HG03469 (cell line): ENCODE data around the gene CPVL.

Experiments
- ATAC-seq: cut with Tn5 transposase; IDR thresholded peaks from one replicate; pipeline ENCODE4 v1.9.1; 2021; ENCODE audit warnings: mild to moderate bottlenecking, moderate library complexity, moderate number of reproducible peaks; ENCODE audit not compliant: unreplicated experiment

Gene CPVL

DNA sequence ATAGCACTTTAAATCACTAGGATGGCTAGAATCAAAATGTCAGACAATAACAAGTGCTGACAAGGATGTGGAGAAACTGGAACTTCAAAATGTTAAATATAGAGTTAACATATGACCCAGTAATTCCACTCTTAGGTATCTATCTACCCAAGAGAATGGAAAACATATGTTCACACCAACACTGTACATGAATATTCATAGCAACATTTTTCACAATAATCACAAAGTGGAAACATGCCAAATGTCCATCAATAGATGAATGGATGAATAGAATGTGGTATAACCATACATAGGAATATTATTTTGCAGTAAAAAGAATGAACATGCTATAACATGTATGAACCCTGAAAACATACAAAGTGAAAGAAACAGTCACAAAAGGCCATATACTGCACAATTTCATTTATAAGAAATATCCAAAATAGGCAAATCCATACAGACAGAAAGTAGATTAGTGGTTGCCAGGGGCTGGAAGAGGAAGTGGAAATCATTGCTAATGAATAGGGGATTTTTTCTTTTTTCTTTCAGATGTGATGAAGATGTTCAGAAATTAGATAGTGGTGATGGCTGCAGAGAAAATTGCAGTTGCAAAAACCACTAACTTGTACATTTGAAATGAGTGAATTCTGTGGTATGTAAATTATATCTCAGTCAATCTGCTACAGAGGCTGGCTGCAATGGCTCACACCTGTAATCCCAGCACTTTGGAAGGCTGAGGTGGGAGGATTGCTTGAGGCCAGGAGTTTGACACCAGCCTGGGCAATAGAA is 93.0 kb downstream of the CPVL start:
- no peak for ATAC-seq

DNA sequence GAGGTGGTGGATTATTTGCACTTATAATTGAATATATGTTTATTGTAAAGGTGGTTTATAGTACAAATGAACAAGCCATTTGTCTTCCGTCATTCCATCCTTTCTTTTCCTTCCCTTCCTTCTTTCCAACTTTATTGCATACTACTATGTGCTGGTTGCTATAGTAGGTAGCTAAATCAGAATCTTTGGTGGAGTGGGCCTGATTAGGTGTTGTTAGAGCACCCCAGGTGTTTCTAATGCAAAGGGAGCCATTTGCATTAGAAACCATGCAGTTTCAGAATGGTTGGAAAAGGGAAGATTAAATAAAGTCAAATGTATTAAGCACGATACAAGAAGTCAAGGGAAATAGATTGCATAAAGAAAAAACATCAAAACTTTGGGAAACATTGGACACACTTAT is 99.4 kb downstream of the CPVL start:
- ATAC-seq, result no peak

DNA sequence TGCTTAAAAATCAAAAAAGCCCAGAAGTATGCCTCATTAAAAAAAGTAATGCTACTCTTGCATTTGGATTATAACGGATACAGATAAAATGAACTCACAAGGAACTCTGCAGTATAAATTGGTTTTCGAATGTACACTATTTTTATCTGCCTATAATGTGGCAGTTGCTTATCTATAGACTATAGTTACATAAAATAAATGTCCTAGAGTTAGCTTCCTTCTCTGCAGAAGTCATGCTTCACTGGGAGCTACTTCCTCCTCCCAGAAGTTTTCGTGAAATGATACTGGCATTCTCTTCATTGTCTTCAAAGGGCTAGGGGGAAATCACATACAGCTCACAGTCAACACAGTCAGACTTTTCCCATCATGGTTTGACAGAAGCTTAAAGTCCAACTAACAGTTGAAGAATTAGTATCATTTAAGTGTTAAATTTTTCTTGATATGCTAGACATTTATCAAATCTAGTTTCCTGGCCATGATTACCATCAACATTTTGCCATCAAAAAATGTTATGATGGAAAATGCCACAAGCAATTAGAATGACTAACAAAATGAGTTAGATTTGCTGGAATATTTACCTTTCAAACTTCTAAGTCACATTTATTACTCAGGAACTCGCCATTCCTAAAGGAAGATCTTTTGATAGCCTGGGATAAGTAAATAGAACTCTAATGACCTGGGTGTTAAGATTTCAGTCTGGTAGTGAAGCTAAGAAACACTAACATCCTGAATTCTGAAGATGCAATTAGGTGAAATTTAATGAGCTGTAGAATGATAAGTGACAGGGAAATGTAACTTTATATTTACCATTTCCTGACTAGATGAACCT is 100.9 kb downstream of the CPVL start:
- ATAC-seq, result no peak

DNA sequence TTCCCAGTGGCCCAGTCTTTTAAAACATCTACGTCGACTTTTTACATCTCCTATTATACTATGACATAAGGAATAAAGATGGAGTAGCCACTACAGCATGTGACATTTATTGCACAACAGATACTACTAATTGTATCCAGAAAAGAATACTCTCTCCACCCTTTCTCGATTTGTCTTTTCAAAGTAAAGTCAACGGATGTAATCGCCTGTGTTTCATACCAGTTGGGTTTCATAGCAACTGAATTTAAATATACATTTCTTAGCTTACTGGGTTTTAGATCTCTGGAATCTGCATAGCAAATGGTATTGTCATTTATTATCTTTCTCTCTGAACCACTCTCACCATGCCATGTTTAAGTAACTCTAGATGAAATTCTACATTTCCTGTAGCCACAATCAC is 101.8 kb downstream of the CPVL start:
- no peak for ATAC-seq

DNA sequence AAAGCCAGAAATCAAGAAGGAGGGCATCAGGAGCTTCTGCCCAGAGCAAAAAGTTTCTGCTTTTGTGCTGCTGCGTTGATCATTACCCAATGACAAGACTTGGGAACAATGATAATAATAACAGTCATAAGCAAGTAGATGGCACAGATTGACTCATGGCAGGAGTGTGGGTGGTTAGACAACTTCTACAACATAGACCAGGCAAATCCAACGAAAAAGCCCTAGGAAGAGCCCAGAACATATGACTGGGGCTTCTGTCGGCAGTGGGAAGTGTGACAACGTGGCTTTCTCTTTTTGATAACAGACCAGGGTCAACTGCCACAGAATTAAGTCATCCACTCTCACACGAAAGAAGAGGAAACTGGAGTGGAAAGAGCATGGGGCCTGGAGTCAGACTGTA is 102.8 kb downstream of the CPVL start:
- no peak for ATAC-seq

DNA sequence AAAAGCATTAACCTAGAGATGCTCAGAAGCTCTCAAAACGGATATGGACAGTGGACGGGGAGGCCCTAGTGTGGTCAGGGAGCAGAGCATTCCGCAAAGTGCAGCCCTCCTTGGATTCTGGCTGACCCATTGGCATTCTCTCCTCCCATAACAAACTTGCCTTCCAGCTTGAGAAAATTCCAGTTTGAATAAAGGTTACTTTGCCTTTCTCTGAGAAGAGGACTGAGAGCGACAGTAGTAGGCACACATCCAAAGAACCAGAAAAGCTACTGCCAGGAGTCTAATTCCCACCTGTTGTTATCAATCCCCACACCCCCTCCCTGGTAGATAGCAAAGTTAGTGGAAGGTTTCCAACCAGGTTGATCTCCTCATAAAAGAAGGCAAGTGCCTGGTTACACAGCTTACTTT is 103.5 kb downstream of the CPVL start:
- no peak for ATAC-seq

DNA sequence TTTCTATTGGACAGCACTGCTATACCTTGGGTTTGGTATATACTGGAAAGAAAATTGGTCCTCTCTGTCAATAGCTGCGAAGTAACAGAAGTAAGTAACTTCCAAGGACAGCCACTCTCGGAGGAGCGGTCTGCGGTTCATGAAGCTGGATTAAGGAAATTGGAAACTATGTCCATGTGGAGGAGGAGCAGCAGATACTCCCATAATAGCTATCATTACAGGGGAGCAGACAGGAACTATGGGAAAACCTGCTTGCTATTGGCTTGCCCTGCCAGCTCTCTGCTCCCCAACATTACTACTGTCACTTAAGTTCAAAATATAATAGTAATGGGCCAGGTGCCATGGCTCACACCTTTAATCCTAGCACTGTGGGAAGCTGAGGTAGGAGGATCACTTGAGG is 104.3 kb downstream of the CPVL start:
- no peak for ATAC-seq

DNA sequence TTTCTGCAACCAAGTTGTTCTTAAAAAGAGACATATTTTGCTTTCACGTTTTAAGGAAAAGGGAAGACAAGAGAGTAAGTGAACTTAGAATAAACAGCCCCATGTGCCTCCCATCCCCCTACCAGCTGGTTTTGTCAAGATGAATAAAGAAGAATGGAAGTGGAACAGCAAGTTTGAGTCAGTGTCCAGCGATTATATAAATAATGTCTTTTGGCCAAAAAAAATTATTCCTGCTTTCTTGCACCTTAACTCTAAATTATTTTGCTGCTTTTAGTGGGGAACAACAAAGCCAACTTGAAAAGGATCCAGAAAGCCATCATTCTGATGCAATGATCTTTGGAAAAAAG is 105.8 kb downstream of the CPVL start:
- ATAC-seq, result no peak

DNA sequence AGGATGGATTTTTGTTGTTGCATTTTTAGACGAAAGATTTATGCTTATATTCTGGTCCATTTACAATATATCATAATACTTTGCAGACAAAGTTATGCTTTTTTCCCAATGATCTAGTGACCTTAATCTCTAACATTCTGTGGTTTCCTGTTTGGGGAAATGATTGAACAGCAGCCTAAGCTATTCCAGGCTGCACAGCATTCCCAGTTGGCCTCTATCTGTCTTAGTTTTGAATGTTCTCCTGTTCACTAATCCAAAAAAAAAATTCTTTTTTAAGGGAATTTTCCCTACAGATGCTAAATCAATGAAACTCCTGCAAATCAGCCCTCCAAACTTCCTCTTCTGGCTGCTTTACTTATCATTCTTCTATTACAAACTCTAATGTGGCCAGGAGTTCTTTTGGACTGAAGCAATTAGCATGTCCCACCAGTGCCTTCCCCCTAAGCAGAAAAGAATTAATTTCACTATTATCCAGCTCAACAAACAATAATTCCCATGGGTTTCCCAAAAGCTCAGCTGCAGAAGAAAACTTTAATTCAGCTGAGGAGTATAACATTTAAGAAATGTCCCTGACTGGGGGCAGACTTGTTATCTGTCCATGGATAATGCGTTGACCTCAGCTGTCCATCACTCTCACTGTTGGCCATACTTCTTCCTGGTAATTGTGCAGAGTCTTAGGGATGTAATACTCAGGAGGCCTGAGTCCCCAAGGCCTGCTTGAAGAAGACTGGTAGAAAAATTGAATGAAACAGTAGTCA is 106.3 kb downstream of the CPVL start:
- no peak for ATAC-seq

DNA sequence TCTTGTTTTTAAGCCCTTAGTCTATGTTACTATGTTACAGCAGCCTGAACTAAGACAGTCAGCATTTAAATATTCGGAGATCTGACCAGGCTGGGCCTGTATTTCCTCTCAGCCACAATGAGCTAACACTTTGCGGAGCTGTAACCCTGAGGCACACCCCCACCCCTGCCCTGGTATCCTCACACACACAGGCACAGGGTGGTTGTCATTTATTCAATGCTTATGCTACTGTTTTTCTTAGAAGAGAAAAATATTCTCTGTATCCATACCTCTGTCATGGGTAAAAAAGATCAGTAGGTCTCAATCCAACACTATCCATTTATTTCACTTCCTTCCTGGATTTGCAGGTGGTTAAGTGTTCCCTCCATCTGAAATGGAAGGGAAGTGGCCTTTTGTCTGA is 107.9 kb downstream of the CPVL start:
- ATAC-seq, result no peak

DNA sequence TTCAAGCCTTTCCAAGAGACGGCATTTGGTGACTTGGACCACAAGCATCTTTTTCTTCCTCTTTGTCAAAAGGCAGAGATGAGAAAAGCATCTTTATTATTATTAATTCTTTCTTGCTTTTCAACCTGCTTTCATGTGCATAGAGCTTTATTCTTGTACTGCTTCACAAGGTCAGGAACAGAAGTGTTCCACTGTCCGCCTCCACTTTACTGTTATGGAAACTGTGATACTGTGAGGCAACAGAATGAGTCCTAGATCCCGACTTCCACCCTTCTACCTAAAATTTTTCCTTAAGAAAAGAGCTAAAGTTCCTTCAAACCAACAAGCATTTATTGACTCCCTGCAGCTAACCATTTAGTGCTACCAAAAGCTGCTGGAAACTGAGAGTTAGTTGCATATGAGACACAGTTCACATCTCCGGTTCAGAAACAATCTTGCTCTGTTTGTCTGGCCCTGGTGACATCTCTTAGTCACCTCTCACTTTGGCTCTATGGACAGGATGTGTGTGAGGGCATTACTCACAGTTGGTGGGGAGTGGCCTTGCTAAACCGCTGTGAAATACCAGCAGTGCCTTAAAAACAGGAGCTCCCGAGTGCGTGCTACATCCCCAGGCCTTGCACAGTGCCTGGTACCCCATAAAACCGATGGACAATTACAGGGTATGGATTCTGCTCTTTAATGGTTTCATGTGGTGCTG is 111.1 kb downstream of the CPVL start:
- ATAC-seq, result no peak

DNA sequence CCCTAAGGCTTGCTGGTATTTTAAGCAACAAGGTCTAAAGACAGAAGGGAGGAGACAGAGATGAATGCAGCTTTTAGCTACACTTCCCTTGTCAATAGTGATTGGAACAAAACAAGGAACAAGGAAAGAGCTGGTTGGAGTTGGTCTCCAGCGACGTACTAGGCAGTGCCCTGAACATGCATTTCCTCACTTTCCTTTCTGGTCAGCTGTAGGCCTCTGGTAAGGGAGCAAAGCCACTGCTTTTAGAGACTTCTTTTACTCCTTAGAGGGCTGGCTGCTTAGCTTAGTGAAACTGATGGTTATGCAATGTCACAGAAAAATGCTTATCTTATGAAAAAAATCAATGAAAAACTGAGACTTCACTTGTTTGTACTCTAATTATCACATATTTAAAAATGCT is 112.8 kb downstream of the CPVL start:
- no peak for ATAC-seq

DNA sequence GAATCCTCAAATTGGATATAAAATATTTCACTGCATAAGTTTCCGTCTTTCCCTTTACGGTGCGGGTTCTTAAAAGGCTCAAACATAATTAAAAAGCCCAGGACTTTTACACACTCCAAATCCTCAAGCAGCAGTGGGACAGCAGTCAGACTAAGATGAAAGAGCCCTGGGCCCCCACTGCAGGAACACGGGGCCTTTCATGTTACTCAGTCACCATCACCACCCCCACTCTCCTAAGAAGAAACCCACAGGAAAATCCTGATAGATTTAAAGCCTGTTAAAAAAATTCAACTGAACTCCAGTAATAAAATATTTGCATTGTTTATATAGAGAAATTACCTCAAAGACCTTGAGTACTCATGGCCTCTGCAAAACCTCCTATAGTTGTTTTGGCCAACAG is 114.2 kb downstream of the CPVL start:
- ATAC-seq, result no peak

DNA sequence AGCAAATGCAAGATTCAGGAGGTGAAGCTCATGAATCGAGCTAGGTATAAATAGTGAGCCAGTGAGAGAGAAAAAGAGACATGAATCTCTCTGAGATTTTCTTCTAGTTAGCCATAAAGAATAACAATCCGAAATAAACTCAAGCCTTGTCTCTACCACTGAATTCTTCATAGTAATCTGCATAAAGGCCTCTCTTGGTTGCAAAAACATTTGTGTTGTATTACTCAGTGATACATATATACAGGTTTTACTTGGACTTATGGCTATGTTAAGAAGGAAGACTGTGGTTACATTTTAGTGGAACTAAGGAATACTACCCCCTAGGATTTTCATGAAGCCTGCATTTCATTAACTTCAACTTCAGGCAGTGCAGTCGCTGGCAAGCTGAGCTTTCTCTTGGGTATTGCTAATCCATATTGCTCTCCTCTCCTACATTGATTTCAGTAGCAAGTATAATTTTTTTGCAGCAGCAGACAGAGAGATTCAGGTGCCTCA is 115.5 kb downstream of the CPVL start:
- ATAC-seq, result no peak

DNA sequence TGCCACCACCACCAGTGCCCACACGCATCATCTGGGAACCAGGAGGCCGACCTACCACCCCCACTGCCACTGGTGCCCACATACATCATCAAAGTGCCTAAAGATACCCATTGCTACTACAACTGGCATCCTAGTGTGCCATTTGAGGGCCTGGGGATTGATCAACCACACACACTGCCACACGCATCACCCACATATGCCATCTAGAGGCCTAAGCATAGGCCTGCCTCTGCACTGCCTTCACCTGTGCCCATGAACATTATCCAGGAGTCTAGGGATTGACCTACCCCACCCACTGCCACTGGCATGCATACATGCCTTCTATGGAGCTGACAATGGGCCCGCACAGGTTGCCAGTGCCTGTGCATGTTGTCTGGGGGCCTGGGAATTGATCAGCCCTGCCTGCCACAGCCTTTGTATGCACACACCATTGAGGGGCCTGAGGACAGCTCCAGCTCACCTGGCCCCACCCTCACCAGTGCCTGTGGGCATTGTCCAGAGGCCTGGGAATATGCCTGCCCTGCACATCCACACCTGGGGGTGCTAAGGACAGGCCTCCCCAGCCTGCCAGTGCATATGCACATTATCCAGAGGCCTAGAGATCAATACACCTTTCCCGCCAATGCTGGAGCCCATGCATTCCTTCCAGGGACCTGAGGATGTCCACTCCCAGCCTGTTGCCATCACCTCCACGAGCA is 123.9 kb downstream of the CPVL start:
- ATAC-seq, result no peak

DNA sequence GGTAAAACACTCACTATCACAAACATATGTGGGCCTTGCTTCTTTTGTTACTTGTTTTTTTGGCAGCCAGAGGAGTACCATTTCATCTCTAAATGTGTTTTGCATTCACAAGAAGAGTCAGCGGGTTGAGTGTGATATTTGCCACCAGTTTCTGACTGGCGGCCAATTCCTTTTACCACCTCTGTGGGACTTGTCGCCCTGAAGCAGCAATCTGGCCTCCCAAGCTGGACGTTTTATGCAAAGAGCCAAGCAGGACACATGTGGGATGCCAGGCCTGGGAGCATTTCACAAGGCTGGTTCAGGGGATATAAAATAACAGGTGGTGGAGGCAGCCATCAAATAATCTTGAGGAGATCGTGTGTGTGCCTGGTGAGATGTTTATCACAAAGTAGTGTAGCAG is 126.4 kb downstream of the CPVL start:
- no peak for ATAC-seq

DNA sequence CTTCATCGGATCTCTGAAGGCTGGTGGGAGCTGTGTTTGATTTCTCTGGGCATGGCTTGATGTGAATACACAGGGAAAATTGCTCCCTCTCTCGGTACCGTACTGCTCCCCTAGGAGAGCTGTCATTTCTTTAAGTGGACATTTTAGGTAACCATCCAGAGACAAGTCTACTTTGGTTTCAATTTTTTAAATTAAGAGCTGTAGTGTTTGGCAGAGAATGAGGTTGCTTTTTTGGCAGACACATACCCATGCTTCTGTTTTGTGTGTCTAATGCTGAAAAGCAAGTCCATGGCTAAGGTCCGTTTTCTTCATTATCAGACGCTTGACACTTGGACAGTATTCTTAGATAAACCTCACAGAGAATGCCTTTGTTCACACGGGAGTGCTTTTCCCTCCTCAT is 127.0 kb downstream of the CPVL start:
- no peak for ATAC-seq

DNA sequence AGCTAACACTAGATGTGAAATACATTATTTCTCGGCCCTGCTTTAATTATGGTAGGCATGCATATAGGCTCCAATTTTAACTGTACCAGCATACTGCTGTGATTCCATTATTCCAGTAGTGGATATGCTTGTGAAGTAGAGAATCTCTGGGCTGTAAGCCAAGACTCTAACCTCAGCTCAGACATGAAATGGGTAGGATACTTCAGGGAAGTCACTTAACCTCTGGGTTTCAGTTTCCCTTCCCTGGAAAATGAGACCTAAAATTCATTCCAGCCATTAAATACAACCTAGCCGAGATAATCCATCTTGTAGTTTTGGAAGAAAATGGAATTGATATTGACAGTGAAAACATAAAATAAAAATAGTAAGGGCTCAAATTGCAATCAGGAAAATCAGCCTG is 128.6 kb downstream of the CPVL start:
- no peak for ATAC-seq

DNA sequence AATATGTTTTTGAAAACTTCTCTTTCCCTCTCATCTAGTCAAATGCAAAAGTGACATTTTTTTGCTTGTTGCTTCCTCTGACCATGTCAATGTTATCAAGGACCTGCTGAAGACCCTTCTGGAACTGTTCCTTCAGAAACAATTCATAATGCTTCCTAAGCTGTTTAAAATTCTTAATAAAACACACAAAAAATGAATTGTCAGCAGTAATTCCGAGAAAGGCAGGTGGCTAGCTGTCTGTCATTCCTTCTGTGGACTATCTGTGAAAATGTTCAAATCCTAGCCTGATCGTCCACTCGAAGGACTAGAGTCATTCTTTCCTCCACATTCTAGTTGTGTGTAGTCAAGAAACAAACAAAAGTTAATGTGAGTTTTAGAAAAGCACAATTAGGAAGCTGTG is 131.6 kb downstream of the CPVL start:
- ATAC-seq, result no peak

DNA sequence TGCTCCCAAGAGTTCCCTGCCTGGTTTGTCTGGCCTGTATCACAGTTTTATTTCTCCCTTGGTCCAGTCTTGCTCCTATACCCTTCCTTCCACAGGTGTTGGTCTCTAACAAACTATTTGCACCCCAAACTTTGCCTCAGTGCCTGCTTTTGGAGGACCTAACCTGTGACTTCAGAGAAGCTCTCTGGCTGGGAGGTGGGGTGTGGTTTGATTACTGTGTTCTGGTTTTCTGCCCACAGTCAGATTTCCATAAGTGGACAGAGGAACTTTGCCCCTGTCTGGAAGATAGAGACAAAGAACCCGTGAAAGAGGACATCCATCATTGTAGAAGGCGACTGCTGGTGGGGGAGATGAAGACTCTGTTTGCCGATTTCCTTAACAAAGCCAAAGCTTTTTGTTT is 132.4 kb downstream of the CPVL start:
- no peak for ATAC-seq
